AG10803 (cell line): ENCODE data around the gene MRPL21.

ENCODE experiments used
- DNase-seq: peaks from one replicate; pipeline ENCODE4 v3.0.0; 2010; ENCODE audit warnings: low read depth
- H3K4me3 ChIP-seq: 2 replicates; pipeline ENCODE4 v1.5.1; 2011; ENCODE audit warnings: mild to moderate bottlenecking, low read length, control low read depth
- CTCF ChIP-seq: conservative IDR thresholded peaks from 2 replicates; pipeline ENCODE4 v1.5.1; 2011; ENCODE audit warnings: mild to moderate bottlenecking, low read length, control low read depth, inconsistent platforms

Gene MRPL21

DNA sequence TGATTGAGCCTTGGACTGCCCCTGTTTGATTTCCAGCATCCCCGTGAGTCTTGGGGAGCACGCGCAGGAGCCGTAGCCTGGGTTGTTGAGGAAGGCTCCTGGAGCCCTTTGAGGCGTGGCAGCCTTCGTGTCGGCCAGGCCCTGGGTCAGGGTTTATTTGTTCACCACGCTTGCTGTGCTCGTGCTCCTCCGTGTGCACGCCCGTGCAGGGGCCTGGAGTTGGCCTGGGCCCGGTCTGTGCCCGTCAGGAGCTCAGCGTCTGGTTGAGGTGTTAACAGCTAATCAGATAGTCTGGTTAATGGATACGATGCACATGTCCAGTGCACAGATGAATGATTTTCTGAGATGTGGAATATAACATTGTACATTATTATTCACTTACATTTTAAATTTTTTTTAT, 8.1 kb upstream of the MRPL21 start:
- no peak overlapping the region for H3K4me3 ChIP-seq
- no peak for DNase-seq
- no peak for TF ChIP-seq CTCF

DNA sequence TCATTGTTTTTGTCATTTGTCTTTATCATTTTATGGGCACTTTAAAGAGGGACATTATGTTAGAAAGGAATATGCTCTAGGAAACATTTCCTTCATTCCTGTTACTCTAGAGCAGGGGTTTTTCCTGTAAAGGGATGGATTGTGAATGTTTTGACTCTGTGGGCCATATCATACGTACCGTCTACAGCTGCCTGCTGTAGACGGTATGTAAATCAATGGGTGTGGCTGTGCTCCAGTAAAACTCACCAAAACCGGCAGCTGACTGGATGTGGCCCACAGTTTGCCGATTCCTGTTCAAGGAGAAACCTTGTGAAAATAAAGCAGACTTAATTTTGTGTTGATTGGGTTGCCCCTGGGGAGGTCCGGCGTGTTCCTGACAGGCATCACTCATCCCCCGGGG, 7.3 kb upstream of the MRPL21 start:
- no peak for TF ChIP-seq CTCF
- no peak overlapping the region for H3K4me3 ChIP-seq
- no peak for DNase-seq

- no peak overlapping the region for H3K4me3 ChIP-seq
- DNase-seq, result no peak
- TF ChIP-seq CTCF, result no peak
These were observed 4.6 kb upstream of the MRPL21 start for GRCh38 chr11:68908273-68908672.

DNA sequence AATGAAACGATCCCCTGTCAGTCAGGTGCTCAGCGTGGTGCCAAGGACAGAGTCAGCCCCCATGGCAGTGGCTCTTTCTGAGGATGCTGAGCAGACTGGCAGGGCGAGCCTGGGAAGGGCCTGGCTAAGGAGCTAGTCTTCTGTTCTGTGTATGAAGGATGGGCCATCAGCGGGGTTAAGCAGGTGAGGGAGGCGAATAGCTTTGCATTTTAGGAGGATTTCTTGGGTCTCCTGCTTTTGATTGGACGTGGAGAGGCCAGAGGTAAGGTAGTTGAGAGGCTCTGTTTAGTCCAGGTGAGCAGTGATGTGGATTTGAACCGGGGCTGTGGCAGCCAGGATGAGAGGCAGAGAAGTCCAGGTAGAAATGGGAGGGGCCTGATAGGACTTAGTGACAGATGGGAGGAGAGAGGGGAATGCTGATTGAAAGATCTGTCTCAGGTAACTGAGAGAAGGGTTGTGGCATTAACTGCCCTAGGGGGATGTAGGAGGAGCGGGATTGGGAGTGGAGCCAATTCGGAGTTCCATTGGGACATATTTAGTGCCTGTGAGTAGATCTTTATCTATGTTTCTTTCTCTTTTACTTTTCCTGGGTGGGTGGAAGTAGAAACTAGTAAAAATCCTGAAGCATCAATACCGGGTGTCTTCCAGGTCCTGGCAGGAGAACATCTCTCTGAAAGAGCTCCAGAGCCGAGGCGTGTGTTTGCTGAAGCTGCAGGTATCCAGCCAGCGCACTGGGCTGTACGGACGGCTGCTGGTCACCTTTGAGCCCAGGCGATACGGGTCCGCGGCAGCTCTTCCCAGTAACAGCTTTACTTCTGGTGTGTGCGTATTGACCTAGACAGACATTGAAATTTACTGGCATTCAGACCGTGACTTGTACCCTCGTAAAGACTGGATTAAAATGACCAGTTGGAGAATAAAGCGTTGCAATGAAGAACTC, 2.1 kb upstream of the MRPL21 start:
- DNase-seq, result no peak
- H3K4me3 ChIP-seq, result peak overlapping the region; percentile 100
- TF ChIP-seq CTCF, result no peak

GRCh38 chr11:68904248-68904847, 716 bp upstream of the MRPL21 start:
- no peak for TF ChIP-seq CTCF
- H3K4me3 ChIP-seq, result peak overlapping the region; percentile 100
- DNase-seq, result no peak

- TF ChIP-seq CTCF, result no peak
- no peak overlapping the region for H3K4me3 ChIP-seq
- DNase-seq, result no peak
These were observed 2.7 kb downstream of the MRPL21 start for GRCh38 chr11:68900835-68901381.
